ENCODE data around the gene LMNA. TPM values are rescaled to one million over a fixed set of nuclear protein-coding genes. Genes with fewer than 3 reads are reported as not detected.
A peak's percentile ranks its signal among the peaks of the same experiment; 100 is the strongest.
"Not testable (repeated sequence)": the region's sequence is repeated elsewhere in the genome, so short reads cannot be mapped to it uniquely, and the experiment has no call there.

Gene LMNA
- total and polyA plus RNA-seq, 4 donors, result 163 to 547 (median 193) TPM

DNA sequence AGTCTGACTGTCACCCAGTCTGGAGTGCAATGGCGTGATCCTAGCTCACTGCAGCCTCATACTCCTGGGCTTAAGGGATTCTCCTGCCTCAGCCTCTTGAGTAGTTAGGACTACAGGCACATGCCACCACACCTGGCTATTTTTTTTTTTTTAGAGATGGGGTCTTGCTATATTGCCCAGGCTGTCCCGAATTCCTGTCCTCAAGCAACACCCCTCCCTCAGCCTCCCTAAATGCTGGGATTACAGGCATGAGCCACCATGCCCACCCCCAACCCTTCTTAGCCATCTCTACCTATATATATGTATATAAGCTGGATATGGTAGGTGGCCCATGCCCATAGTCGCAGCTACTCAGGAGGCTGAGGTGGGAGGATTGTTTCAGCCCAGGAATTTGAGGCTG, 66.0 kb downstream of the LMNA start:
- TF ChIP-seq, protein P1, sequence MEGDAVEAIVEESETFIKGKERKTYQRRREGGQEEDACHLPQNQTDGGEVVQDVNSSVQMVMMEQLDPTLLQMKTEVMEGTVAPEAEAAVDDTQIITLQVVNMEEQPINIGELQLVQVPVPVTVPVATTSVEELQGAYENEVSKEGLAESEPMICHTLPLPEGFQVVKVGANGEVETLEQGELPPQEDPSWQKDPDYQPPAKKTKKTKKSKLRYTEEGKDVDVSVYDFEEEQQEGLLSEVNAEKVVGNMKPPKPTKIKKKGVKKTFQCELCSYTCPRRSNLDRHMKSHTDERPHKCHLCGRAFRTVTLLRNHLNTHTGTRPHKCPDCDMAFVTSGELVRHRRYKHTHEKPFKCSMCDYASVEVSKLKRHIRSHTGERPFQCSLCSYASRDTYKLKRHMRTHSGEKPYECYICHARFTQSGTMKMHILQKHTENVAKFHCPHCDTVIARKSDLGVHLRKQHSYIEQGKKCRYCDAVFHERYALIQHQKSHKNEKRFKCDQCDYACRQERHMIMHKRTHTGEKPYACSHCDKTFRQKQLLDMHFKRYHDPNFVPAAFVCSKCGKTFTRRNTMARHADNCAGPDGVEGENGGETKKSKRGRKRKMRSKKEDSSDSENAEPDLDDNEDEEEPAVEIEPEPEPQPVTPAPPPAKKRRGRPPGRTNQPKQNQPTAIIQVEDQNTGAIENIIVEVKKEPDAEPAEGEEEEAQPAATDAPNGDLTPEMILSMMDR (IDR thresholded peaks at IDR 0.05; ENCODE audit: control extremely low read depth, extremely low read depth), result no peak
- ATAC-seq (ENCODE audit: insufficient read depth, low FRiP score) (no peak), DNase-seq (no peak)
- Histone ChIP-seq H3K9ac (ENCODE audit: insufficient read depth in 1 of 2, low read length in 2 of 2) (no peak overlapping the region), H3K36me3 (ENCODE audit: control insufficient read depth in 4 of 4, insufficient read depth in 4 of 4, low read length in 4 of 4) (peaks cover 0 to 8% (median 0%) of the 10 kb centered on the region in 4 donors), H3K4me1 (ENCODE audit: control insufficient read depth in 5 of 5, insufficient read depth in 5 of 5, low read length in 5 of 5) (no peaks in the 10 kb centered on the region), H3K4me3 (no peak overlapping the region), H3K27me3 (ENCODE audit: control insufficient read depth in 3 of 3, insufficient read depth in 3 of 3, low read length in 2 of 3) (no peaks in the 10 kb centered on the region), H3K27ac (ENCODE audit: low read depth in 1 of 2, low read length in 1 of 2) (peak overlapping the region in 1 of 2 donors; percentile 37), H3K9me3 (ENCODE audit: control insufficient read depth in 4 of 4, insufficient read depth in 3 of 4, low read length in 3 of 4) (no peaks in the 10 kb centered on the region)
- 95 to 98% methylated on average over 3 of the region's 3 CpGs for WGBS, 2 donors

DNA sequence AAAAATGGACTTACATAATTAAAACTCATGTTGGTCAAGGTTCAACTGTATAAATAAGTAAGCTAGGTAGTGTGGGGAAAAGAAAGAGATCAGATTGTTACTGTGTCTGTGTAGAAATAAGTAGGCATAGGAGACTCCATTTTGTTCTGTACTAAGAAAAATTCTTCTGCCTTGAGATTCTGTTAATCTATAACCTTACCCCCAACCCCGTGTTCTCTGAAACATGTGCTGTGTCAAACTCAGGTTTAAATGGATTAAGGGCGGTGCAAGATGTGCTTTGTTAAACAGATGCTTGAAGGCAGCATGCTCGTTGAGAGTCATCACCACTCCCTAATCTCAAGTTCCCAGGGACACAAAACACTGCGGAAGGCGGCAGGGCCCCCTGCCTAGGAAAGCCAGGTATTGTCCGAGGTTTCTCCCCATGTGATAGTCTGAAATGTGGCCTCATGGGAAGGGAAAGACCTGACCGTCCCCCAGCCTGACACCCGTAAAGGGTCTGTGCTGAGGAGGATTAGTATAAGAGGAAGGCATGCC, 66.9 kb downstream of the LMNA start:
- H3K4me1 ChIP-seq (ENCODE audit: control insufficient read depth in 5 of 5, insufficient read depth in 5 of 5, low read length in 5 of 5); H3K27ac ChIP-seq (ENCODE audit: low read depth in 1 of 2, low read length in 1 of 2); ATAC-seq (ENCODE audit: insufficient read depth, low FRiP score); H3K9ac ChIP-seq (ENCODE audit: insufficient read depth in 1 of 2, low read length in 2 of 2); H3K4me3 ChIP-seq; DNase-seq; H3K36me3 ChIP-seq (ENCODE audit: control insufficient read depth in 4 of 4, insufficient read depth in 4 of 4, low read length in 4 of 4); H3K9me3 ChIP-seq (ENCODE audit: control insufficient read depth in 4 of 4, insufficient read depth in 3 of 4, low read length in 3 of 4); H3K27me3 ChIP-seq (ENCODE audit: control insufficient read depth in 3 of 3, insufficient read depth in 3 of 3, low read length in 2 of 3): not testable (repeated sequence)
- WGBS, 2 donors, result 49 to 70% methylated on average over 8 of the region's 8 CpGs

DNA sequence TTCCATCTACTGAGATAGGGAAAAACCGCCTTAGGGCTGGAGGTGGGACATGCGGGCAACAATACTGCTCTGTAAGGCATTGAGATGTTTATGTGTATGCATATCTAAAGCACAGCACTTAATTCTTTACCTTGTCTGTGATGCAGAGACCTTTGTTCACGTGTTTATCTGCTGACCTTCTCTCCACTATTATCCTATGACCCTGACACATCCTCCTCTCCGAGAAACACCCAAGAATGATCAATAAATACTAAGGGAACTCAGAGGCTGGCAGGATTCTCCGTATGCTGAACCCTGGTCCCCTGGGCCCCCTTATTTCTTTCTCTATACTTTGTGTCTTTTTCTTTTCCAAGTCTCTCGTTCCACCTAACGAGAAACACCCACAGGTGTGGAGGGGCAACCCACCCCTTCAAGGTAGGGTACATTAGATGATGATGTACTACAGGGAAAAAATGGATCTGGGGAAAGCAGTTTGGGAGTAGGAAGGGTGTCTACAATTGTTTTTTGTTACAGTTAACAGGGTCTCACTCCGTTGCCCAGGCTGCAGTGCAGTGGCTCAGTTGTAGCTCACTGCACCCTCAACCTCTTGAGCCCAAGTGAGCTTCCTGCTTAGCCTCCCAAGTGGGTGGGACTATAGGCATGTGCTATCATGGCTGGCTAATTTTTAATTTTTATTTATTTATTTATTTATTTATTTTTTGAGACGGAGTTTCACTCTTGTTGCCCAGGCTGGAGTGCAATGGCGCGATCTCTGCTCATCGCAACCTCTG, 67.7 kb downstream of the LMNA start:
- not testable (repeated sequence) for ATAC-seq (ENCODE audit: insufficient read depth, low FRiP score); H3K4me3 ChIP-seq
- WGBS, 2 donors, result 86 to 88% methylated on average over 12 of the region's 12 CpGs

DNA sequence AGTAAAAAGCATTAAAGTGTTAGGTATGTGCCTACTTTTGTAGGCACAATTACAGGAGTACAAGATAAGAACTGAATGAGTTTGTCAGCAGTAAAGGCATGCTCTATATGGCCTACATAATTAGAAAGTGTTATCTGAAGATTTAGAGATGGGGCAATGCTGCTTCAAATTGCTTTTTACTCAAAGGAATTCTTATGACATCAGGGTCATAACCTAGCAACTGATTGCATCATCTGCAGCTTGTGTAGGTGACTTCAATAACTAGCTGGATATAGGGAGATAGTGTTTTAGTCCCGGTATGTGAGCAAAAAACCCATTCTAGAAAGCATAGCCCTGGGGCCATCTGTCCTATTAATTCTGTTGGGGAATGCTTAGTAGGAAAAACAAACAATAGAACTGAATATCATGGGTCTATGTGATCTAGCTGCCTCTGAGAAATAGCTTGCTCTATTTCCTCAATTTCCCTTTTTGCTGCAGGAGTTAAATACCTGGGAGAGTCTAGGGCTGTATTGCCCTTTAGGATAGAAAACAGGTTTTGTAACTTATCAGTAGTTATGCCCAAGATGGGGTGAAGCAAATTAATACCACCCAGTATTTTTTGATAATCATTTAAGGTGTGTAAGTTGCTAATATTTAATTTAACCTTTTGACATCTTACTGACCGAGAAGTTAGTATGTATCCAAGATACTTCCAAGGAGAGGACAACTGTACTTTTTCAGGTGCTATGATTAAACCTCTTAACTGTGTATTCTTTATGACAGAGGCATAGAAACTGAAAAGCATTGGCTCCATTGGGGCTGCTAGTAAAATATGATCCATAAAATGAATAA, 72.1 kb downstream of the LMNA start:
- DNase-seq; H3K27me3 ChIP-seq (ENCODE audit: control insufficient read depth in 3 of 3, insufficient read depth in 3 of 3, low read length in 2 of 3); H3K9ac ChIP-seq (ENCODE audit: insufficient read depth in 1 of 2, low read length in 2 of 2); H3K9me3 ChIP-seq (ENCODE audit: control insufficient read depth in 4 of 4, insufficient read depth in 3 of 4, low read length in 3 of 4); ATAC-seq (ENCODE audit: insufficient read depth, low FRiP score); H3K27ac ChIP-seq (ENCODE audit: low read depth in 1 of 2, low read length in 1 of 2); H3K4me3 ChIP-seq; H3K4me1 ChIP-seq (ENCODE audit: control insufficient read depth in 5 of 5, insufficient read depth in 5 of 5, low read length in 5 of 5); H3K36me3 ChIP-seq (ENCODE audit: control insufficient read depth in 4 of 4, insufficient read depth in 4 of 4, low read length in 4 of 4): not testable (repeated sequence)
- WGBS, 2 donors, result 94 to 100% methylated on average over 2 of the region's 2 CpGs

More for the DNA sequence above, 67.7 kb downstream of the LMNA start:
- not testable (repeated sequence) for H3K27ac ChIP-seq (ENCODE audit: low read depth in 1 of 2, low read length in 1 of 2); H3K27me3 ChIP-seq (ENCODE audit: control insufficient read depth in 3 of 3, insufficient read depth in 3 of 3, low read length in 2 of 3); H3K4me1 ChIP-seq (ENCODE audit: control insufficient read depth in 5 of 5, insufficient read depth in 5 of 5, low read length in 5 of 5); DNase-seq; H3K9me3 ChIP-seq (ENCODE audit: control insufficient read depth in 4 of 4, insufficient read depth in 3 of 4, low read length in 3 of 4); H3K9ac ChIP-seq (ENCODE audit: insufficient read depth in 1 of 2, low read length in 2 of 2); H3K36me3 ChIP-seq (ENCODE audit: control insufficient read depth in 4 of 4, insufficient read depth in 4 of 4, low read length in 4 of 4)

Other genes with a start within 250 kb of the LMNA start
- 10 to 100 TPM; 43.6 to 58.2 TPM for gene RIT1, start 203.4 kb upstream of the LMNA start, total RNA-seq
- gene RIT1, start 203.4 kb upstream of the LMNA start, polyA plus RNA-seq, result 10 to 100 TPM; 15.8 to 41.4 TPM
- gene KHDC4, start 180.3 kb upstream of the LMNA start, total RNA-seq, result 10 to 100 TPM; 35.0 to 63.1 TPM
- gene KHDC4, start 180.3 kb upstream of the LMNA start, polyA plus RNA-seq, result 10 to 100 TPM; 15.4 to 34.2 TPM
- gene RXFP4, start 173.1 kb upstream of the LMNA start, total RNA-seq, result not detected
- gene RXFP4, start 173.1 kb upstream of the LMNA start, polyA plus RNA-seq, result under 1 TPM; 0.05 to 0.20 TPM
- gene ARHGEF2, start 136.2 kb upstream of the LMNA start, total RNA-seq, result 100 to 1,000 TPM; 148 to 289 TPM
- gene ARHGEF2, start 136.2 kb upstream of the LMNA start, polyA plus RNA-seq, result 10 to 100 TPM; 72.0 to 91.4 TPM
- 100 to 1,000 TPM; 281 to 289 TPM for gene SSR2, start 93.8 kb upstream of the LMNA start, total RNA-seq
- gene SSR2, start 93.8 kb upstream of the LMNA start, polyA plus RNA-seq, result 100 to 1,000 TPM; 294 to 467 TPM
- gene UBQLN4, start 60.9 kb upstream of the LMNA start, total RNA-seq, result 10 to 100 TPM; 25.0 to 27.2 TPM
- gene UBQLN4, start 60.9 kb upstream of the LMNA start, polyA plus RNA-seq, result 10 to 100 TPM; 16.2 to 20.8 TPM
- 10 to 100 TPM; 71.2 to 71.5 TPM for gene LAMTOR2, start 59.9 kb upstream of the LMNA start, total RNA-seq
- 100 to 1,000 TPM; 135 to 143 TPM for gene LAMTOR2, start 59.9 kb upstream of the LMNA start, polyA plus RNA-seq
- 10 to 100 TPM; 62.7 to 75.2 TPM for gene RAB25, start 53.6 kb upstream of the LMNA start, total RNA-seq
- gene RAB25, start 53.6 kb upstream of the LMNA start, polyA plus RNA-seq, result 100 to 1,000 TPM in 1 of 2 donors, 10 to 100 TPM in 1; 99.2 to 156 TPM
- 1 to 10 TPM; 1.1 to 8.1 TPM for gene MEX3A, start 32.2 kb upstream of the LMNA start, total RNA-seq
- gene MEX3A, start 32.2 kb upstream of the LMNA start, polyA plus RNA-seq, result under 1 TPM; 0.26 to 1.00 TPM
- gene SEMA4A, start 38.9 kb downstream of the LMNA start, total RNA-seq, result 10 to 100 TPM; 22.7 to 46.9 TPM
- gene SEMA4A, start 38.9 kb downstream of the LMNA start, polyA plus RNA-seq, result 10 to 100 TPM; 26.9 to 54.9 TPM
- 10 to 100 TPM; 10.9 to 28.4 TPM for gene SLC25A44, start 79.4 kb downstream of the LMNA start, total RNA-seq
- 10 to 100 TPM in 1 of 2 donors, 1 to 10 TPM in 1; 8.0 to 22.0 TPM for gene SLC25A44, start 79.4 kb downstream of the LMNA start, polyA plus RNA-seq
- gene PMF1, start 98.3 kb downstream of the LMNA start, total RNA-seq, result 10 to 100 TPM; 60.0 to 66.9 TPM
- 100 to 1,000 TPM in 1 of 2 donors, 10 to 100 TPM in 1; 62.5 to 144 TPM for gene PMF1, start 98.3 kb downstream of the LMNA start, polyA plus RNA-seq
- 1 to 10 TPM; 1.3 to 1.7 TPM for gene BGLAP, start 127.5 kb downstream of the LMNA start, total RNA-seq
- 1 to 10 TPM in 1 of 2 donors, under 1 TPM in 1; 0.46 to 1.7 TPM for gene BGLAP, start 127.5 kb downstream of the LMNA start, polyA plus RNA-seq
- gene PAQR6, start 133.3 kb downstream of the LMNA start, total RNA-seq, result 1 to 10 TPM; 1.3 to 3.0 TPM
- 1 to 10 TPM; 1.7 to 2.6 TPM for gene PAQR6, start 133.3 kb downstream of the LMNA start, polyA plus RNA-seq
- 10 to 100 TPM; 37.3 to 68.4 TPM for gene SMG5, start 168.1 kb downstream of the LMNA start, total RNA-seq
- gene SMG5, start 168.1 kb downstream of the LMNA start, polyA plus RNA-seq, result 10 to 100 TPM; 40.0 to 42.8 TPM
- gene TMEM79, start 169.6 kb downstream of the LMNA start, total RNA-seq, result 1 to 10 TPM; 4.5 to 4.7 TPM
- gene TMEM79, start 169.6 kb downstream of the LMNA start, polyA plus RNA-seq, result 1 to 10 TPM; 2.5 to 4.6 TPM
- gene GLMP, start 181.0 kb downstream of the LMNA start, total RNA-seq, result 10 to 100 TPM; 30.1 to 71.0 TPM
- gene GLMP, start 181.0 kb downstream of the LMNA start, polyA plus RNA-seq, result 10 to 100 TPM; 48.2 to 75.8 TPM
- not detected for gene VHLL, start 184.6 kb downstream of the LMNA start, total RNA-seq
- not detected for gene VHLL, start 184.6 kb downstream of the LMNA start, polyA plus RNA-seq
- gene CCT3, start 223.6 kb downstream of the LMNA start, total RNA-seq, result 100 to 1,000 TPM; 128 to 149 TPM
- gene CCT3, start 223.6 kb downstream of the LMNA start, polyA plus RNA-seq, result 100 to 1,000 TPM in 1 of 2 donors, 10 to 100 TPM in 1; 71.6 to 165 TPM
- gene TSACC, start 223.8 kb downstream of the LMNA start, total RNA-seq, result not detected
- under 1 TPM; 0.29 to 0.45 TPM for gene TSACC, start 223.8 kb downstream of the LMNA start, polyA plus RNA-seq